DOHH2 (cell line): ENCODE measurements around the gene RGS19.
A peak's percentile ranks its signal among the peaks of the same experiment; 100 is the strongest.

Experiments
- H3F3A ChIP-seq: fragments of 200-600 bp; sonication (generic), shearing (Covaris generic); 2 replicates; pipeline ENCODE4 v1.6.0; 2016; ENCODE audit warnings: antibody characterized with exemption, mild to moderate bottlenecking; ENCODE audit not compliant: control insufficient read depth, insufficient read depth
- H3K27ac ChIP-seq: fragments of 200-600 bp; sonication (generic); 2 replicates; pipeline ENCODE4 v1.5.1; 2014; ENCODE audit warnings: low read depth, mild to moderate bottlenecking, low read length, moderate library complexity
- H3K27me3 ChIP-seq: fragments of 200-600 bp; sonication (generic); 2 replicates; pipeline ENCODE4 v1.6.1; 2014; ENCODE audit warnings: mild to moderate bottlenecking, low read length, mixed read lengths; ENCODE audit not compliant: control insufficient read depth
- H3K36me3 ChIP-seq: fragments of 200-600 bp; sonication (generic); 2 replicates; pipeline ENCODE4 v1.6.1; 2014; ENCODE audit warnings: mild to moderate bottlenecking, low read length, moderate library complexity, mixed read lengths; ENCODE audit not compliant: control insufficient read depth
- H3K4me1 ChIP-seq: fragments of 200-600 bp; sonication (generic); 2 replicates; pipeline ENCODE4 v1.6.1; 2014; ENCODE audit warnings: mild to moderate bottlenecking, low read length, mixed read lengths; ENCODE audit not compliant: control insufficient read depth
- H3K4me2 ChIP-seq: fragments of 200-600 bp; sonication (generic); 2 replicates; pipeline ENCODE4 v1.6.0; 2014; ENCODE audit warnings: mild to moderate bottlenecking, low read length, moderate library complexity
- H3K4me3 ChIP-seq: fragments of 200-600 bp; sonication (generic); 2 replicates; pipeline ENCODE4 v1.5.1; 2014; ENCODE audit warnings: mild to moderate bottlenecking, low read length, mixed read lengths
- H3K79me2 ChIP-seq: fragments of 200-600 bp; sonication (generic); 2 replicates; pipeline ENCODE4 v1.6.1; 2014; ENCODE audit warnings: mild to moderate bottlenecking, low read length, mixed read lengths; ENCODE audit not compliant: control insufficient read depth
- H3K9me2 ChIP-seq: fragments of 200-600 bp; sonication (generic); replicated peaks from 2 replicates; pipeline ENCODE4 v1.6.1; 2014; ENCODE audit warnings: mild to moderate bottlenecking, low read length, mixed read lengths; ENCODE audit not compliant: control insufficient read depth
- H3K9me3 ChIP-seq: fragments of 200-600 bp; sonication (generic); 2 replicates; pipeline ENCODE4 v1.6.1; 2014; ENCODE audit warnings: antibody characterized with exemption, low read length, mixed read lengths; ENCODE audit not compliant: control insufficient read depth, insufficient read depth
- H4K20me1 ChIP-seq: fragments of 200-600 bp; sonication (generic); 2 replicates; pipeline ENCODE4 v1.6.0; 2014; ENCODE audit warnings: low read depth, mild to moderate bottlenecking, antibody characterized with exemption, low read length, moderate library complexity; ENCODE audit not compliant: control insufficient read depth, insufficient read depth
- EZH2phosphoT487 ChIP-seq: fragments of 200-600 bp; sonication (generic); IDR thresholded peaks from 2 replicates; pipeline ENCODE4 v1.6.1; 2017; ENCODE audit warnings: borderline replicate concordance, mild to moderate bottlenecking, antibody characterized with exemption, low read length, moderate library complexity, mixed read lengths
- TF ChIP-seq, protein P1 (sequence below): fragments of 200-600 bp; sonication (generic); IDR thresholded peaks from one replicate; pipeline ENCODE4 v1.5.1; 2014; ENCODE audit warnings: antibody characterized with exemption, mild to moderate bottlenecking, low read depth, low read length; ENCODE audit not compliant: poor library complexity, severe bottlenecking

Gene RGS19

DNA sequence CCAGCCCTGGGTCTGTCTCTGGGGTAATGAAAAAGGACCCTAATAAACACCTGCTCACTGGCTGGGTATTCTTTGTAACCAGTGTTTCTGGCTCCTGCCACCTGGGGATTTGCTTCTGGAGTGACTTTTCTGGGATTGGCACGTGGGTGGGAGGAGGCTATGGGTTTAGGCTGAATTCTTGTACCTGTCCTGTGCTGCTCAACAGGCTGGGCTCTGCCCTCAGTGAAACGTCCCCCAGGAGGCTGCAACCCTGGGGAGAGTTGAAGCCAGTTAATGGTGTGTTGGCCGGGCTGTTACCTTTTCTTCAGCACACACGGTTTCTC lies 21.2 kb upstream of the RGS19 start:
- Histone ChIP-seq H3K4me2 (peak overlapping the region; percentile 54), H3K9me3 (peaks cover 8% of the 10 kb centered on the region; the same call in 1 of the 2 replicates), H3K4me1 (peaks cover 46% of the 10 kb centered on the region), H3K27me3 (peaks cover 19% of the 10 kb centered on the region), H3F3A (peaks cover 5% of the 10 kb centered on the region; the same call in 1 of the 2 replicates), H3K79me2 (no peaks in the 10 kb centered on the region), H4K20me1 (0 out of 2 replicates have a peak, but pooled peaks cover 4% of the 10 kb centered on the region), H3K36me3 (no peaks in the 10 kb centered on the region), H3K27ac (peak overlapping the region; percentile 53), H3K4me3 (peak overlapping the region; percentile 25), H3K9me2 (no peaks in the 10 kb centered on the region)
- no peak for TF ChIP-seq EZH2phosphoT487
- TF ChIP-seq, protein P1, sequence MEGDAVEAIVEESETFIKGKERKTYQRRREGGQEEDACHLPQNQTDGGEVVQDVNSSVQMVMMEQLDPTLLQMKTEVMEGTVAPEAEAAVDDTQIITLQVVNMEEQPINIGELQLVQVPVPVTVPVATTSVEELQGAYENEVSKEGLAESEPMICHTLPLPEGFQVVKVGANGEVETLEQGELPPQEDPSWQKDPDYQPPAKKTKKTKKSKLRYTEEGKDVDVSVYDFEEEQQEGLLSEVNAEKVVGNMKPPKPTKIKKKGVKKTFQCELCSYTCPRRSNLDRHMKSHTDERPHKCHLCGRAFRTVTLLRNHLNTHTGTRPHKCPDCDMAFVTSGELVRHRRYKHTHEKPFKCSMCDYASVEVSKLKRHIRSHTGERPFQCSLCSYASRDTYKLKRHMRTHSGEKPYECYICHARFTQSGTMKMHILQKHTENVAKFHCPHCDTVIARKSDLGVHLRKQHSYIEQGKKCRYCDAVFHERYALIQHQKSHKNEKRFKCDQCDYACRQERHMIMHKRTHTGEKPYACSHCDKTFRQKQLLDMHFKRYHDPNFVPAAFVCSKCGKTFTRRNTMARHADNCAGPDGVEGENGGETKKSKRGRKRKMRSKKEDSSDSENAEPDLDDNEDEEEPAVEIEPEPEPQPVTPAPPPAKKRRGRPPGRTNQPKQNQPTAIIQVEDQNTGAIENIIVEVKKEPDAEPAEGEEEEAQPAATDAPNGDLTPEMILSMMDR: no peak

GRCh38 chr20:64099880-64100565 lies 20.7 kb upstream of the RGS19 start:
- H3F3A ChIP-seq: peaks cover 5% of the 10 kb centered on the region; the same call in 1 of the 2 replicates
- peak overlapping the region; percentile 54 for H3K4me2 ChIP-seq

DNA sequence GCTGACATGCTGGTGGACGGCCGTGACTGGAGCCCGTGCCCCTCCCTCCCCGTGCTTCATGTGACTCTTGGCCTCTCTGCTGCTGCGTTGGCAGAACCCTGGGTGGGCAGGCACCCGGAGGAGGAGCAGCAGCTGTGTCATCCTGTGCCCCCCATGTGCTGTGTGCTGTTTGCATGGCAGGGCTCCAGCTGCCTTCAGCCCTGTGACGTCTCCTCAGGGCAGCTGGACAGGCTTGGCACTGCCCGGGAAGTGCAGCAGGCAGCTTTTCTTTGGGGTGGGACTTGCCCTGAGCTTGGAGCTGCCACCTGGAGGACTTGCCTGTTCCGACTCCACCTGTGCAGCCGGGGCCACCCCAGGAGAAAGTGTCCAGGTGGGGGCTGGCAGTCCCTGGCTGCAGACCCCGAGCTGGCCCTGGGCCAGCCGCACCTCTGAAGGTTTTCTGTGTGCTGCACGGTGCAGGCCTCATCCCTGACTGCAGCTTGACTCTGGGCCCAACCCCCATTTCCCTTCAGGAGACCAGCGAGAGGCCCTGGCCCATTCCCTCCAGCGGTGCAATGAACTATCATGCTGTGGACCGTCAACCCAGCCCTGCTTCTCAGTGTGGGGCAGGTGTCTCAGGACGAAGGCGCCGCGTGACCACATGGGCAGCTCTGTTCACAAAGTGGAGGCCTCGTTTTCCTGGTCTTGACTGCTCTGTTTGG lies 19.9 kb upstream of the RGS19 start:
- Histone ChIP-seq H3K27me3 (peaks cover 19% of the 10 kb centered on the region), H3K79me2 (no peaks in the 10 kb centered on the region), H3F3A (peaks cover 5% of the 10 kb centered on the region; the same call in 1 of the 2 replicates), H3K4me3 (peak overlapping the region; percentile 25), H3K9me3 (peaks cover 8% of the 10 kb centered on the region; the same call in 1 of the 2 replicates), H3K4me1 (peaks cover 46% of the 10 kb centered on the region), H4K20me1 (0 out of 2 replicates have a peak, but pooled peaks cover 4% of the 10 kb centered on the region), H3K4me2 (peak overlapping the region; percentile 54), H3K9me2 (no peaks in the 10 kb centered on the region), H3K27ac (peak overlapping the region; percentile 53), H3K36me3 (no peaks in the 10 kb centered on the region)
- TF ChIP-seq EZH2phosphoT487: no peak
- TF ChIP-seq, protein P1: no peak

More at GRCh38 chr20:64099880-64100565, 20.7 kb upstream of the RGS19 start:
- no peaks in the 10 kb centered on the region for H3K9me2 ChIP-seq
- 0 out of 2 replicates have a peak, but pooled peaks cover 4% of the 10 kb centered on the region for H4K20me1 ChIP-seq
- H3K4me3 ChIP-seq: peak overlapping the region; percentile 25
- no peaks in the 10 kb centered on the region for H3K79me2 ChIP-seq
- no peaks in the 10 kb centered on the region for H3K36me3 ChIP-seq
- H3K27me3 ChIP-seq: peaks cover 19% of the 10 kb centered on the region
- TF ChIP-seq, protein P1: no peak
- no peak for TF ChIP-seq EZH2phosphoT487
- peak overlapping the region; percentile 53 for H3K27ac ChIP-seq
- peaks cover 8% of the 10 kb centered on the region; the same call in 1 of the 2 replicates for H3K9me3 ChIP-seq
- H3K4me1 ChIP-seq: peaks cover 46% of the 10 kb centered on the region
